KMS-11 (cell line): ENCODE data around the gene CD47.
A peak's percentile ranks its signal among the peaks of the same experiment; 100 is the strongest.

Experiments
- H2AFZ ChIP-seq: fragments of 200-600 bp; sonication (generic); 2 replicates; pipeline ENCODE4 v1.6.1; 2016; ENCODE audit warnings: antibody characterized with exemption, mixed run types, low read depth
- H3K27ac ChIP-seq: fragments of 200-600 bp; sonication (generic); 2 replicates; pipeline ENCODE4 v1.6.1; 2016; ENCODE audit warnings: mild to moderate bottlenecking, mixed run types
- H3K27me3 ChIP-seq: fragments of 200-600 bp; sonication (generic); 2 replicates; pipeline ENCODE4 v1.6.1; 2017; ENCODE audit warnings: mild to moderate bottlenecking, low read depth, mixed run types, moderate library complexity; ENCODE audit not compliant: insufficient read depth
- H3K36me3 ChIP-seq: fragments of 200-600 bp; sonication (generic); 2 replicates; pipeline ENCODE4 v1.6.1; 2017; ENCODE audit warnings: mild to moderate bottlenecking, mixed run types; ENCODE audit not compliant: insufficient read depth
- H3K4me1 ChIP-seq: fragments of 200-600 bp; sonication (generic); 2 replicates; pipeline ENCODE4 v1.6.1; 2016; ENCODE audit warnings: mild to moderate bottlenecking, low read depth, mixed run types; ENCODE audit not compliant: poor library complexity, severe bottlenecking
- H3K4me2 ChIP-seq: fragments of 200-600 bp; sonication (generic); 2 replicates; pipeline ENCODE4 v1.7.0; 2016; ENCODE audit warnings: mild to moderate bottlenecking, mixed run types
- H3K4me3 ChIP-seq: fragments of 200-600 bp; sonication (generic); IDR thresholded peaks from 2 replicates; pipeline ENCODE4 v1.6.1; 2017; ENCODE audit warnings: low read depth, low read length, mixed read lengths; ENCODE audit not compliant: insufficient read depth
- H3K79me2 ChIP-seq: fragments of 200-600 bp; sonication (generic); 2 replicates; pipeline ENCODE4 v1.6.1; 2016; ENCODE audit warnings: low read depth, mixed run types; ENCODE audit not compliant: insufficient read depth
- H3K9ac ChIP-seq: fragments of 200-600 bp; sonication (generic); 2 replicates; pipeline ENCODE4 v1.6.1; 2016; ENCODE audit warnings: mild to moderate bottlenecking, mixed run types
- H4K20me1 ChIP-seq: fragments of 200-600 bp; sonication (generic); 2 replicates; pipeline ENCODE4 v1.6.1; 2016; ENCODE audit warnings: mild to moderate bottlenecking, mixed run types; ENCODE audit not compliant: insufficient read depth
- CTCF ChIP-seq: fragments of 200-600 bp; sonication (generic); conservative IDR thresholded peaks from 2 replicates; pipeline ENCODE4 v1.6.1; 2017; ENCODE audit warnings: low read depth, mild to moderate bottlenecking, antibody characterized with exemption, low read length, moderate library complexity, mixed read lengths

The CD47 gene

DNA sequence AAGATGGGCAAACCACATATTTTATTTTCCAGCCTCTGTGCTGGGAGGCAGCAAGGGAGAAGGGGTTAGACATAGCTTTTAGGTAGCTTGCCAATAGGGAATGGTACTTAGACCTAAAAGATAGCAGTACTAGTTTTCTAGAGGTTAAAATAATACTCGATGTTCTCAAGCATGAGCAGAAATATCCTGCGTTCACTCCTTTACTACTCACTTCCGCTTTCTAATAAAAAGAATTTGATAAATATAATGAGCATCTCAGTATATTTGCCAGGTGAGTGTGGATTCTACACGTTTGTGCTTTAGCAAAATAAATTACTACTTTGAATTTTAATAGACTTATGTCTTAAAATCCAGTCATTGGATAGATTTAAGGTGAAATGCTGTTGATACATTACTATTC lies 39.4 kb upstream of the CD47 start:
- Histone ChIP-seq H4K20me1 (no peaks in the 10 kb centered on the region), H2AFZ (no peak overlapping the region), H3K4me2 (no peak overlapping the region), H3K27ac (no peak overlapping the region), H3K36me3 (no peaks in the 10 kb centered on the region), H3K4me1 (peaks cover 27% of the 10 kb centered on the region), H3K9ac (no peak overlapping the region), H3K4me3 (no peak overlapping the region), H3K27me3 (no peaks in the 10 kb centered on the region), H3K79me2 (no peaks in the 10 kb centered on the region)
- no peak for TF ChIP-seq CTCF

GRCh38 chr3:108127301-108127988 lies 36.6 kb upstream of the CD47 start:
- Histone ChIP-seq H3K4me1 (peaks cover 47% of the 10 kb centered on the region), H3K27ac (no peak overlapping the region), H4K20me1 (no peaks in the 10 kb centered on the region), H3K27me3 (no peaks in the 10 kb centered on the region), H3K9ac (no peak overlapping the region), H3K36me3 (no peaks in the 10 kb centered on the region), H3K4me3 (no peak overlapping the region), H2AFZ (peak overlapping the region; percentile 35; the same call in 1 of the 2 replicates), H3K4me2 (peak overlapping the region; percentile 94; the same call in 1 of the 2 replicates), H3K79me2 (no peaks in the 10 kb centered on the region)
- no peak for TF ChIP-seq CTCF

- TF ChIP-seq CTCF, result no peak
- H3K79me2 ChIP-seq, result no peaks in the 10 kb centered on the region
- H2AFZ ChIP-seq, result no peak overlapping the region
- H3K4me3 ChIP-seq, result peak overlapping the region; percentile 37
- no peaks in the 10 kb centered on the region for H3K36me3 ChIP-seq
- H3K27ac ChIP-seq, result peak overlapping the region; percentile 96
- peak overlapping the region; percentile 94; the same call in 1 of the 2 replicates for H3K4me2 ChIP-seq
- H3K27me3 ChIP-seq, result no peaks in the 10 kb centered on the region
- peaks cover 47% of the 10 kb centered on the region for H3K4me1 ChIP-seq
- peak overlapping the region; percentile 87; the same call in 1 of the 2 replicates for H3K9ac ChIP-seq
- no peaks in the 10 kb centered on the region for H4K20me1 ChIP-seq
Observed at GRCh38 chr3:108126348-108126747, 35.5 kb upstream of the CD47 start.

GRCh38 chr3:108125550-108126071 lies 34.8 kb upstream of the CD47 start:
- Histone ChIP-seq H3K4me3 (peak overlapping the region; percentile 37), H4K20me1 (no peaks in the 10 kb centered on the region), H3K4me1 (peaks cover 47% of the 10 kb centered on the region), H3K27ac (peak overlapping the region; percentile 96), H3K4me2 (peak overlapping the region; percentile 94), H3K79me2 (no peaks in the 10 kb centered on the region), H2AFZ (peak overlapping the region; percentile 85), H3K36me3 (no peaks in the 10 kb centered on the region), H3K9ac (peak overlapping the region; percentile 87), H3K27me3 (no peaks in the 10 kb centered on the region)
- TF ChIP-seq CTCF, result no peak
